Testis (tissue), 2 donors: ENCODE measurements around the gene CACNA2D1.

Experiments
- POLR2A ChIP-seq: fragments of 450-650 bp; IDR thresholded peaks from one replicate; pipeline ENCODE4 v1.6.1; 2017; ENCODE audit warnings: antibody characterized with exemption, mild to moderate bottlenecking, moderate library complexity
- TF ChIP-seq, protein P1 (sequence below), 3 experiments: fragments of 450-650 bp in 2 of 3; fragments of 200-600 bp in 1 of 3; sonication (generic) in 1 of 3; IDR thresholded peaks; one replicate each; pipeline ENCODE4 v1.5.1; 2016 to 2019; ENCODE audit warnings: antibody characterized with exemption in 3 of 3, mild to moderate bottlenecking in 2 of 3, moderate library complexity in 1 of 3

DNA sequence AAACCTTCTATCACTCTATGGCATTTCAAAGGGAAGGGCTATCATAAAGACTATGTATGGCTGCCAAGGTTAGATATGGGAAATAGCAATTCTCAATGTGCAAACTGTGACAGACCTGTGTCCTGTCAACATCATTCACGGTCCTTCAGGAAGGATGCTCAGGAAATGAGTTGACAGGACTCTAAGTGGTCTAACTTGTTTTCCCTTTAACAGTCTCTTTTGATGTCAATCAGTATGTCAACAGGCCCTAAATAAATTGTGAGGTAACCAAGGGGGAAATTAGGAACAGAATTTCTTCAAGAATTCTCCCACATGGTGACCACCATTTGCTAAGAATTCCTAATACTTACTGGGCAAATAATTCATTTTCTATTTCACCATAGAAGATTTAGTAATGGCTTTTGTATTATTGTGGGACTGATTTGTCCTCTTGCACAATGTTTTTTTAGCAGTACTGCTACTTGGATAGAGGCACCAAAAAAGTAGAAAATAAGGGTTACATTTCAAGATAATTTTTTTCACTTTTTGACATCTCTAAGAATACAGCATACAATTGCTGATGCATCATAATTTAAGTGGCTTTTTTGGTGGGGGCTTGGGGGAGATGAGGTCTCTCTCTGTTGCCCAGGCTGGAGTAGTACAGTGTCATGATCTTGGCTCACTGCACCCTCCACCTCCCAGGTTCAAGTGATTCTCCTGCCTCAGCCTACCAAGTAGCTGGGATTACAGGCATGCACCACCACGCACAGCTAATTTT is 275.8 kb downstream of the CACNA2D1 start:
- TF ChIP-seq, protein P1, sequence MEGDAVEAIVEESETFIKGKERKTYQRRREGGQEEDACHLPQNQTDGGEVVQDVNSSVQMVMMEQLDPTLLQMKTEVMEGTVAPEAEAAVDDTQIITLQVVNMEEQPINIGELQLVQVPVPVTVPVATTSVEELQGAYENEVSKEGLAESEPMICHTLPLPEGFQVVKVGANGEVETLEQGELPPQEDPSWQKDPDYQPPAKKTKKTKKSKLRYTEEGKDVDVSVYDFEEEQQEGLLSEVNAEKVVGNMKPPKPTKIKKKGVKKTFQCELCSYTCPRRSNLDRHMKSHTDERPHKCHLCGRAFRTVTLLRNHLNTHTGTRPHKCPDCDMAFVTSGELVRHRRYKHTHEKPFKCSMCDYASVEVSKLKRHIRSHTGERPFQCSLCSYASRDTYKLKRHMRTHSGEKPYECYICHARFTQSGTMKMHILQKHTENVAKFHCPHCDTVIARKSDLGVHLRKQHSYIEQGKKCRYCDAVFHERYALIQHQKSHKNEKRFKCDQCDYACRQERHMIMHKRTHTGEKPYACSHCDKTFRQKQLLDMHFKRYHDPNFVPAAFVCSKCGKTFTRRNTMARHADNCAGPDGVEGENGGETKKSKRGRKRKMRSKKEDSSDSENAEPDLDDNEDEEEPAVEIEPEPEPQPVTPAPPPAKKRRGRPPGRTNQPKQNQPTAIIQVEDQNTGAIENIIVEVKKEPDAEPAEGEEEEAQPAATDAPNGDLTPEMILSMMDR (IDR thresholded peaks at IDR 0.05) = no peak
- no peak for TF ChIP-seq POLR2A
